Cardiac muscle cell (in vitro differentiated cells and primary cell): ENCODE results near the gene VEGFB. TPM values are rescaled to one million over a fixed set of nuclear protein-coding genes. Genes with fewer than 3 reads are reported as not detected.
A peak's percentile ranks its signal among the peaks of the same experiment; 100 is the strongest.

Experiments
- DNase-seq, 2 donors: peaks; one replicate each; pipeline versions ENCODE4 v3.0.0 to v3.0.0-alpha.2; 2010 to 2017; ENCODE audit warnings: low read depth in 1 of 2, low spot score in 1 of 2
- H3K27ac ChIP-seq: fragments of 200-600 bp; sonication (generic); 2 replicates; pipeline ENCODE4 v1.5.1; 2016
- H3K27me3 ChIP-seq: fragments of 200-600 bp; sonication (generic); 2 replicates; pipeline ENCODE4 v1.6.0; 2016; ENCODE audit warnings: control low read depth
- H3K36me3 ChIP-seq: fragments of 200-600 bp; sonication (generic); 2 replicates; pipeline ENCODE4 v1.5.1; 2016; ENCODE audit warnings: control low read depth
- H3K4me1 ChIP-seq: fragments of 200-600 bp; sonication (generic); 2 replicates; pipeline ENCODE4 v1.8.1; 2017; ENCODE audit warnings: low read depth, mild to moderate bottlenecking, mixed run types
- H3K4me3 ChIP-seq: fragments of 200-600 bp; sonication (generic); 2 replicates; pipeline ENCODE4 v1.5.1; 2016; ENCODE audit warnings: mild to moderate bottlenecking
- H3K9me3 ChIP-seq: fragments of 200-600 bp; sonication (generic); 2 replicates; pipeline ENCODE4 v1.5.1; 2017; ENCODE audit warnings: low read depth, mild to moderate bottlenecking, control low read depth
- CTCF ChIP-seq: IDR thresholded peaks from 2 replicates; pipeline ENCODE4 v1.5.1; 2012; ENCODE audit warnings: low read depth, mild to moderate bottlenecking, low read length
- polyA plus RNA-seq: library from polyadenylated mRNA; unstranded; fragments of >200 nt; fragmentation: Nextera tagmentation; extraction: Ambion mirVana; gene quantifications from 2 replicates; pipeline ENCODE4 v1.2.1, GENCODE V29; 2016
- total RNA-seq: library from RNA; depleted of rRNA; stranded (reverse); fragments of >200 nt; gene quantifications from 2 replicates; pipeline ENCODE4 v1.2.3, GENCODE V29; 2016

Gene VEGFB
- total and polyA plus RNA-seq, 2 experiments from 2014 or later: 162 to 199 TPM

DNA sequence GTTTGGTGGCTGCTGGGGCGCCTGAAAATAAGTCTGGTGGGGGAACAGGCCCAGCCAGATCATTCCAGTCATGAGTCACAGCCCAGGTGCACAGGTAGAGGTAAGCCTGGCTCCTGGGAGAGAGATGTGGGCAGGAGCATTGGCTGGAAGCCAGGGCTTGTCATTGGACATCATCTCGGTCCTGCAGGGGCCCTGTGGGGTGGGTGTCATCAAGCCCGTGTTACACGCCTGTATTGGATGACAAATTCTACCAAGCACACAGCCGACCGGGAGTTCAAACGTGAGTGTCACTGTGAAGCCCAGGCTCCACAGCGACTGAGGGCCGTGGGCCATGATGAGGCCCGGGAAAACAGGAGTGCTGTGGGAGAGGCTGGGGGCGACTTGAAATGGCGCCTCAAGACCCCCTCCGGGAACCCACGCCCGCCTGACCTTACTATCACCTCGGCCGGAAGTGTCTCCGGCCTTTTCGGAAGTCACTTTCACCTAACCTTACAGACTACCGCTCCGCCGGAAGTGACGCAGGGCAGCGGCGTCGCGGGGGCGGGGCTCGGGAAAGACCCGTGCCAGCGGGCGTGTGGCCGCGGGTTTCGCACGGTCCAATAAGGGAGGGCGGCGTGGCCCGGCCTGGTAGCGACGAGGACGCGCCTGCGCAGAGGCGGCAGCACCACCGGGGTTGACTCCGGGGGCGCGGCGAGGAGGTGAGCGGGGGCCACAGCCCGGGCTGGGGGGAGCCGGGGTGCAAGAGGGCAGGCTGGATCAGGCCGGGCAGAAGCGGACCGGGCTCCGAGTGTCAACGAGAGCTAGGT is 6.3 kb downstream of the VEGFB start, which contains the start of gene FKBP2:
Gene FKBP2 (plus strand): TSS at position 661 of the 806 bp plus-strand sequence. CDS start 1,293 bp downstream, outside the sequence.
- no peak for TF ChIP-seq CTCF
- Histone ChIP-seq H3K4me1 (peaks cover 5% of the 10 kb centered on the region), H3K27ac (peak within 1 kb of the TSS; percentile 96), H3K9me3 (no peaks in the 10 kb centered on the region), H3K4me3 (peak within 1 kb of the TSS; percentile 86), H3K36me3 (peaks cover 3% of the 10 kb centered on the region), H3K27me3 (no peaks in the 10 kb centered on the region)
- DNase-seq: peak; percentile 99

DNA sequence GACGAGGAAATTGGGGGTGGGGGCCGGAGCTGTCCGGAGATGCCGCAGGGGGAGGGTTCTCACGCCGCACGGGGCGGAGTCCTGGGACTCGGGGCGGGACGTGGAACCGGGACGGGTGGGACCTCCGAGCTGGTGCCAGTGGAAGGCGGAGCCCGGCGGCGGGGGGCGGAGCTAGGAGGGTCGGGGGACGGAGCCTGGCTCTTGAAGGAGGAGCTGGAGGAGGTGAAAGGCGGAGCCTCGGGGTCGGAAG is 6.8 kb downstream of the VEGFB start:
- H3K4me3 ChIP-seq: peak overlapping the region; percentile 86
- peaks cover 3% of the 10 kb centered on the region for H3K36me3 ChIP-seq
- H3K27me3 ChIP-seq: no peaks in the 10 kb centered on the region
- TF ChIP-seq CTCF: no peak
- peak in 1 of 2 donors; percentile 100 for DNase-seq
- H3K27ac ChIP-seq: peak overlapping the region; percentile 96
- no peaks in the 10 kb centered on the region for H3K9me3 ChIP-seq
- peaks cover 5% of the 10 kb centered on the region for H3K4me1 ChIP-seq

GRCh38 chr11:64241491-64242374 is 7.3 kb downstream of the VEGFB start:
- no peak for TF ChIP-seq CTCF
- DNase-seq: peak; percentile 48 to 99
- Histone ChIP-seq H3K36me3 (peaks cover 3% of the 10 kb centered on the region), H3K9me3 (no peaks in the 10 kb centered on the region), H3K4me3 (peak overlapping the region; percentile 86), H3K4me1 (peaks cover 5% of the 10 kb centered on the region), H3K27me3 (no peaks in the 10 kb centered on the region), H3K27ac (peak overlapping the region; percentile 86)

DNA sequence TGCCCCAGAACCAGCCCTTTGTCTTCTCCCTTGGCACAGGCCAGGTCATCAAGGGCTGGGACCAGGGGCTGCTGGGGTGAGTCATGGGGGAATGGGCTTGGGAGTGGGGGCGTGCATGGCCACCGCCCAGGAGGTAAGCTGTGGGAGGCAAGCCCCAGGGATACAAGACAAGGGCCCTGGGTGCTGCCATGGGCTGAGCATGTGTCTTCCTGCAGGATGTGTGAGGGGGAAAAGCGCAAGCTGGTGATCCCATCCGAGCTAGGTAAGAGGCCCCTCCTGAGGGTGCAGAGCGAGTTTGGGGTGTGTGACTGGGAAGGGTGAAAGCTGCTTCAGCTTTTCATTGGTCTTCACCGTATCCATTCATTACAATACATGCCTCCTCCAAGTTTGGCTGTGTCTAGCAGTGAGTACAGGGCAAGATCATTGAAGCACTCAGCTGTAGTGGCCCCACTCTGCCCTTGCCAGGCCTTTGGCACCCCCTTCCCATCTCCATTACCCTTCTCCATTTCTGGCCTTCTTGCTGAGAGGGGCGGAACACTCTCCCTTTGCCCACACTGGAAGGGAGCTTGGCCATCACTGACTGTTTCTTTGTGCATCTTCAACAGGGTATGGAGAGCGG is 9.0 kb downstream of the VEGFB start:
- no peak for TF ChIP-seq CTCF
- Histone ChIP-seq H3K4me3 (no peak overlapping the region), H3K9me3 (no peaks in the 10 kb centered on the region), H3K36me3 (peaks cover 1% of the 10 kb centered on the region), H3K27me3 (no peaks in the 10 kb centered on the region), H3K4me1 (peaks cover 11% of the 10 kb centered on the region), H3K27ac (no peak overlapping the region)
- DNase-seq: no peak

- H3K27ac ChIP-seq: no peak overlapping the region
- H3K9me3 ChIP-seq: no peaks in the 10 kb centered on the region
- H3K36me3 ChIP-seq: no peaks in the 10 kb centered on the region
- no peak for TF ChIP-seq CTCF
- H3K27me3 ChIP-seq: no peaks in the 10 kb centered on the region
- no peak overlapping the region for H3K4me3 ChIP-seq
- no peak for DNase-seq
- peaks cover 11% of the 10 kb centered on the region for H3K4me1 ChIP-seq
Observed at GRCh38 chr11:64244107-64244506, 9.7 kb downstream of the VEGFB start.
